ENCODE data around the gene FOXQ1. TPM values are rescaled to one million over a fixed set of nuclear protein-coding genes. Genes with fewer than 3 reads are reported as not detected.

FOXQ1 gene
- total RNA-seq, 1 experiment from 2014 or later = 46.1 TPM

DNA sequence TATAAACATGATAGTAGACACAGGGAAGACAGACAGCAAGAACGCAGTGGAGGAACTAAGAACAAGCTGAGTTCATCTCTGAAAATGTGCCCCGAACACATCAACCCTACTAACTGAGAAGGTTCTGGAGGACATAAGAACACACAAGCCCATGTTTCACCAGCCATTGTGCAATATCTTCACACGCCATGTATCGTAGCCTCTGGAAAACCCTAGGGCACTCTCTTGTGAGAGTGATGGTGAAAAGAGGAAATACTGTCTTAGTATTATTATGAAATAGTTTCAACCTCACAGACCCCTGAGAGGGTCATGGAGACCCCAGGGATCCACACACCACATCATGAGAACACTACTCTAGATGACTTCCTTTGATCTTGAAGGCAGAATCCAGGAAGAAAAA, 51.4 kb downstream of the FOXQ1 start:
- no TSS peak for BruUV-seq (replicated peaks)
- Mint-ChIP-seq H3K4me1 (ENCODE audit: low read depth, unreplicated experiment) (no peaks in the 10 kb centered on the region), H3K27me3 (ENCODE audit: unreplicated experiment) (peaks cover 12% of the 10 kb centered on the region), H3K9me3 (ENCODE audit: low read depth, unreplicated experiment) (no peaks in the 10 kb centered on the region), H3K4me3 (ENCODE audit: low read depth, unreplicated experiment) (no peak overlapping the region), H3K36me3 (ENCODE audit: insufficient read depth, unreplicated experiment) (no peaks in the 10 kb centered on the region), H3K27ac (ENCODE audit: unreplicated experiment) (no peak overlapping the region)
- CTCF ChIA-PET = no interaction called here
- TF ChIP-seq, protein P1, sequence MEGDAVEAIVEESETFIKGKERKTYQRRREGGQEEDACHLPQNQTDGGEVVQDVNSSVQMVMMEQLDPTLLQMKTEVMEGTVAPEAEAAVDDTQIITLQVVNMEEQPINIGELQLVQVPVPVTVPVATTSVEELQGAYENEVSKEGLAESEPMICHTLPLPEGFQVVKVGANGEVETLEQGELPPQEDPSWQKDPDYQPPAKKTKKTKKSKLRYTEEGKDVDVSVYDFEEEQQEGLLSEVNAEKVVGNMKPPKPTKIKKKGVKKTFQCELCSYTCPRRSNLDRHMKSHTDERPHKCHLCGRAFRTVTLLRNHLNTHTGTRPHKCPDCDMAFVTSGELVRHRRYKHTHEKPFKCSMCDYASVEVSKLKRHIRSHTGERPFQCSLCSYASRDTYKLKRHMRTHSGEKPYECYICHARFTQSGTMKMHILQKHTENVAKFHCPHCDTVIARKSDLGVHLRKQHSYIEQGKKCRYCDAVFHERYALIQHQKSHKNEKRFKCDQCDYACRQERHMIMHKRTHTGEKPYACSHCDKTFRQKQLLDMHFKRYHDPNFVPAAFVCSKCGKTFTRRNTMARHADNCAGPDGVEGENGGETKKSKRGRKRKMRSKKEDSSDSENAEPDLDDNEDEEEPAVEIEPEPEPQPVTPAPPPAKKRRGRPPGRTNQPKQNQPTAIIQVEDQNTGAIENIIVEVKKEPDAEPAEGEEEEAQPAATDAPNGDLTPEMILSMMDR (IDR thresholded peaks at IDR 0.05; ENCODE audit: unreplicated experiment) = no peak
- intact Hi-C loops (cut with micrococcal nuclease; ENCODE audit: unreplicated experiment) = no loop called here
- no peak for DNase-seq

DNA sequence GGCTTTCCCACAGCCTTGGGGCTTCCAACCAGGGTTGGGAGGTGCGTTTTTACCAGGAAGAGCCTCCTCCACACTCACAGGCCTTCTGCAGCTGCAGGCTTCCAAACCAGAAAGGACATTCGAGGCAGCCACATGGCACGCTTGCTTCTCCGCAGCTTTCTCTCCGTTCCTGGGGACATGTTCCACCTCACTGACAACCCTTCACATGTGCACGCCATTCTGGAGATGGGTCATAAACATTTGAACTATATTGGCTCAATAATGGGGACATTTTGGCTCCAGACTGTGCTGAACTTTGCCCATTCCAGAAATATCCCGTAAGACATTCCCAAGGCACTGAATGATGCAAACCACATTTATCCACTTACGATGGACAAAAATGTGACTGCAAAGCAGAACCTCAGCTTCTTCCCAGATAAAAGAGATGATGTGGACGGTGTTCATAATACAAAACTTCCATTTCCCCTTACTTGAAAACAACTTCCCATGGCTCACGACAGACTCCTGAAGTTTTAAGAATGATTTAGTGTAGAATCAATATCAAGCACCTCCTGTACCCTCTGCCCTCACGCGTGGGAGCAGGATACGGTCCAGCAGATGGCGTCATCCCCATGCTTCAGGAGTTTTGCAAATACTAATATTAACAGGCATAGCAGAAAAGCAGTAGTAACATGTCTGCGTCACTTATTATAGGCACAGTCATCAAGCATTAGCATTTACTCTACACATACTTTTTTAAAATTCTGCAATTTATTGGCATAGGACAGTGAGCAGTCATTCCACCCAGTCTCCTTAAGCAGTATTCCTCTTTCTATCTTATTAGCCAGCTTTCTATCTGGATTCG, 52.1 kb downstream of the FOXQ1 start:
- no peaks in the 10 kb centered on the region for H3K36me3 Mint-ChIP-seq (ENCODE audit: insufficient read depth, unreplicated experiment)
- no peak for DNase-seq
- H3K4me1 Mint-ChIP-seq (ENCODE audit: low read depth, unreplicated experiment) = no peaks in the 10 kb centered on the region
- TF ChIP-seq, protein P1 (IDR thresholded peaks at IDR 0.05; ENCODE audit: unreplicated experiment) = no peak
- intact Hi-C loops (cut with micrococcal nuclease; ENCODE audit: unreplicated experiment) = no loop called here
- H3K4me3 Mint-ChIP-seq (ENCODE audit: low read depth, unreplicated experiment) = no peak overlapping the region
- no peak overlapping the region for H3K27ac Mint-ChIP-seq (ENCODE audit: unreplicated experiment)
- no peaks in the 10 kb centered on the region for H3K9me3 Mint-ChIP-seq (ENCODE audit: low read depth, unreplicated experiment)
- CTCF ChIA-PET = no interaction called here
- peaks cover 16% of the 10 kb centered on the region for H3K27me3 Mint-ChIP-seq (ENCODE audit: unreplicated experiment)
- no TSS peak for BruUV-seq (replicated peaks)

Other genes with a start within 250 kb of the FOXQ1 start
- gene FOXF2, start 77.5 kb downstream of the FOXQ1 start, total RNA-seq (2022) = 0.14 and 0.17 TPM in 2 replicates

Data from Calu3 (cell line).